Endodermal cell (in vitro differentiated cells): Measurements from ENCODE around the gene SZRD1. TPM values are rescaled to one million over a fixed set of nuclear protein-coding genes. Genes with fewer than 3 reads are reported as not detected.

Experiments
- DNase-seq: peaks from one replicate; pipeline ENCODE4 v3.0.0-alpha.2; 2017
- H3K27ac ChIP-seq: 2 replicates; pipeline ENCODE4 v1.5.1; 2013; ENCODE audit warnings: mild to moderate bottlenecking, low read depth, low read length, moderate library complexity
- H3K27me3 ChIP-seq: 2 replicates; pipeline ENCODE4 v1.6.1; 2013; ENCODE audit warnings: mild to moderate bottlenecking, low read length, moderate library complexity; ENCODE audit not compliant: insufficient read depth, control insufficient read depth, poor library complexity, severe bottlenecking
- H3K36me3 ChIP-seq: 2 replicates; pipeline ENCODE4 v1.7.0; 2013; ENCODE audit warnings: mild to moderate bottlenecking, low read length, moderate library complexity; ENCODE audit not compliant: control insufficient read depth, insufficient read depth
- H3K4me1 ChIP-seq: one replicate; pipeline ENCODE4 v1.7.0; 2013; ENCODE audit warnings: low read length; ENCODE audit not compliant: control insufficient read depth, insufficient read depth
- H3K4me3 ChIP-seq: 2 replicates; pipeline ENCODE4 v1.5.1; 2013; ENCODE audit warnings: mild to moderate bottlenecking, low read length, moderate library complexity
- H3K9ac ChIP-seq: 2 replicates; pipeline ENCODE4 v1.6.1; 2013; ENCODE audit warnings: mild to moderate bottlenecking, low read length, moderate library complexity; ENCODE audit not compliant: poor library complexity, severe bottlenecking; ENCODE audit errors: extremely low read depth
- H3K9me3 ChIP-seq: 2 replicates; pipeline ENCODE4 v1.6.1; 2013; ENCODE audit warnings: mild to moderate bottlenecking, low read length, moderate library complexity; ENCODE audit not compliant: control insufficient read depth
- H3K27ac Mint-ChIP-seq: 2 replicates; pipeline ENCODE4 v1.8.0; 2020; ENCODE audit warnings: mixed read lengths
- H3K27me3 Mint-ChIP-seq: 2 replicates; pipeline ENCODE4 v1.8.0; 2021; ENCODE audit warnings: mild to moderate bottlenecking, mixed read lengths; ENCODE audit not compliant: insufficient read depth
- H3K36me3 Mint-ChIP-seq: 2 replicates; pipeline ENCODE4 v1.8.0; 2020; ENCODE audit warnings: low read depth, mixed read lengths
- H3K4me1 Mint-ChIP-seq: 2 replicates; pipeline ENCODE4 v1.8.0; 2020; ENCODE audit warnings: mixed read lengths
- H3K4me3 Mint-ChIP-seq: 2 replicates; pipeline ENCODE4 v1.8.0; 2020; ENCODE audit warnings: mild to moderate bottlenecking, moderate library complexity, mixed read lengths
- H3K9me3 Mint-ChIP-seq: 2 replicates; pipeline ENCODE4 v1.8.0; 2020; ENCODE audit warnings: mild to moderate bottlenecking, mixed read lengths
- WGBS, 2 experiments: methylation state at CpG; one replicate each; pipeline versions ENCODE4 v1.1.5 to v1.1.7; 2013; ENCODE audit warnings: missing lambda C conversion rate in 2 of 2, mixed read lengths in 1 of 2; ENCODE audit not compliant: insufficient coverage in 1 of 2, insufficient read length in 1 of 2; 5-methylcytosine and 5-hydroxymethylcytosine counted together
- total RNA-seq, 2 donors: library from RNA; stranded (reverse); fragmentation: NEBNext Ultra II Directional in 1 of 2; extraction: Animal tissue kit (Norgen Biotek cat#: 25700) in 1 of 2; gene quantifications; 2 replicates in 1 of 2; 3 replicates in 1 of 2; pipeline ENCODE4 v1.2.1, GENCODE V29; 2021
- TF ChIP-seq, protein P1 (sequence below): fragments of 200-600 bp; sonication (generic); conservative IDR thresholded peaks from 2 replicates; pipeline ENCODE4 v1.5.0; 2021; ENCODE audit warnings: antibody characterized with exemption, mild to moderate bottlenecking

SZRD1 gene
- total RNA-seq, 2 donors from 2014 or later = 111 to 118 TPM

DNA sequence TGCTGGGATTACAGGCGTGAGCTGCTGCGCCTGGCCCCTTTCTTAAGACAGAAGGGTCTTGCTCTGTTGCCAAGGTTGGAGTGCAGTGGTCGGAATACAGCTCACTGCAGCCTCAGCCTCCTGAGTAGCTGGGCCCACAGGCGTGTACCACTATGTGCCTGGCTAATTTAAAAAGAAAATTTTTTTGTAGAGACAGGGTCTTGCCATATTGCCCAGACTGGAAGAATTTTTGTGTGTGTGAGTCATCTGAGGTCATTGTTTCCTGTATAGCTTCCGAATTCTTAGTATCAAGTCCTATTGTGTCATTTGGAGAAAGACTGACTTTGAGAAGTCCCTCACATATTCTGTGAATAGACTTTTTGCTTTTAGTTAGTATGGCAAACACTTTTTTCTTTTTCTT is 4.7 kb downstream of the SZRD1 start:
- peaks cover 35% of the 10 kb centered on the region for H3K4me1 Mint-ChIP-seq
- Histone ChIP-seq H3K36me3 (peaks cover 5% of the 10 kb centered on the region), H3K27ac (no peak overlapping the region)

DNA sequence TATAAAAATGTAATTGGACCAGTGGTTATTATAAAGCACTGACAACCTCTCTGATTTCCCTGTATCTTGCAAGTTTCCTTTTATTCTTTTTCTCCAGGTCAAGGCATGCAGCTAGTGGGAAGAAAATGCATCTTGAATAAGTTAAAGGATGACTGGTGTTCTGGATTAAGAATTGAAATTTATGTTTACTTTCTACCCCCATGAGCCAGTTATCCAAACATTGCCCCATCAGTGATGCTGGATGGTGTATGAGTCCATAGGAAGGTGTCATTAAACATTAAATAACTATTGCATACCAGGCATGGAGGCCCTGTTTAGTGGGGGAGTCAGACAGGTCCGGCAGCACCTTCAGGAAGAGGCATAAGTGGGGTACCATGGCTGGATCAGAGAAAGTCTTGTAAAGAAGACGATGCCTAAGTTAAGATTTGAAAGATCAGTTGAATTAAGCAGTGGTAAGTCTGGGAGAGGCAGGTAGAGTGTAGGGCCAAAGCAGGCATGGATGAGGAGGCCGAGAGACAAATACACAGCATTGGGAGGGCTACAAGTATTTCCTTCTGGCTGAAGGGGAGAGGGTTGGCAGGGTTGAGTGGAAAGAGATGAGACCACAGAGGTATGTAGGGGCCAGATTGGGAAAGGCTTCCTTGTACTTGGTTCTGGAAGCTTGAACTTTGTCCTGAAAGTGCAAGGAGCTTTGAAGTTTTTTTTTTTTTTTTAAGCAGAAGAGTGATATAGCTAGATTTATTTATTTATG is 5.7 kb downstream of the SZRD1 start:
- Histone ChIP-seq H3K4me1 (peaks cover 19% of the 10 kb centered on the region), H3K27me3 (no peaks in the 10 kb centered on the region), H3K9me3 (no peaks in the 10 kb centered on the region), H3K36me3 (peaks cover 5% of the 10 kb centered on the region), H3K4me3 (no peak overlapping the region), H3K27ac (no peak overlapping the region), H3K9ac (no peak overlapping the region)
- DNase-seq = no peak
- Mint-ChIP-seq H3K4me1 (peaks cover 44% of the 10 kb centered on the region), H3K27ac (no peak overlapping the region), H3K9me3 (no peaks in the 10 kb centered on the region), H3K27me3 (no peaks in the 10 kb centered on the region), H3K36me3 (peaks cover 20% of the 10 kb centered on the region), H3K4me3 (no peak overlapping the region)
- TF ChIP-seq, protein P1, sequence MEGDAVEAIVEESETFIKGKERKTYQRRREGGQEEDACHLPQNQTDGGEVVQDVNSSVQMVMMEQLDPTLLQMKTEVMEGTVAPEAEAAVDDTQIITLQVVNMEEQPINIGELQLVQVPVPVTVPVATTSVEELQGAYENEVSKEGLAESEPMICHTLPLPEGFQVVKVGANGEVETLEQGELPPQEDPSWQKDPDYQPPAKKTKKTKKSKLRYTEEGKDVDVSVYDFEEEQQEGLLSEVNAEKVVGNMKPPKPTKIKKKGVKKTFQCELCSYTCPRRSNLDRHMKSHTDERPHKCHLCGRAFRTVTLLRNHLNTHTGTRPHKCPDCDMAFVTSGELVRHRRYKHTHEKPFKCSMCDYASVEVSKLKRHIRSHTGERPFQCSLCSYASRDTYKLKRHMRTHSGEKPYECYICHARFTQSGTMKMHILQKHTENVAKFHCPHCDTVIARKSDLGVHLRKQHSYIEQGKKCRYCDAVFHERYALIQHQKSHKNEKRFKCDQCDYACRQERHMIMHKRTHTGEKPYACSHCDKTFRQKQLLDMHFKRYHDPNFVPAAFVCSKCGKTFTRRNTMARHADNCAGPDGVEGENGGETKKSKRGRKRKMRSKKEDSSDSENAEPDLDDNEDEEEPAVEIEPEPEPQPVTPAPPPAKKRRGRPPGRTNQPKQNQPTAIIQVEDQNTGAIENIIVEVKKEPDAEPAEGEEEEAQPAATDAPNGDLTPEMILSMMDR = no peak
- WGBS, 2 experiments = 94 to 95% methylated on average over 3 of the region's 3 CpGs

More for the DNA sequence above, 4.7 kb downstream of the SZRD1 start:
- Mint-ChIP-seq H3K9me3 (no peaks in the 10 kb centered on the region), H3K36me3 (peaks cover 20% of the 10 kb centered on the region), H3K4me3 (no peak overlapping the region), H3K27ac (no peak overlapping the region), H3K27me3 (no peaks in the 10 kb centered on the region)
- H3K9me3 ChIP-seq = no peaks in the 10 kb centered on the region
- TF ChIP-seq, protein P1 = no peak
- no peak overlapping the region for H3K9ac ChIP-seq
- 88 to 99% methylated on average over 4 to 5 of the region's 5 CpGs for WGBS, 2 experiments
- H3K4me3 ChIP-seq = no peak overlapping the region
- peaks cover 19% of the 10 kb centered on the region for H3K4me1 ChIP-seq
- no peaks in the 10 kb centered on the region for H3K27me3 ChIP-seq
- DNase-seq = no peak

DNA sequence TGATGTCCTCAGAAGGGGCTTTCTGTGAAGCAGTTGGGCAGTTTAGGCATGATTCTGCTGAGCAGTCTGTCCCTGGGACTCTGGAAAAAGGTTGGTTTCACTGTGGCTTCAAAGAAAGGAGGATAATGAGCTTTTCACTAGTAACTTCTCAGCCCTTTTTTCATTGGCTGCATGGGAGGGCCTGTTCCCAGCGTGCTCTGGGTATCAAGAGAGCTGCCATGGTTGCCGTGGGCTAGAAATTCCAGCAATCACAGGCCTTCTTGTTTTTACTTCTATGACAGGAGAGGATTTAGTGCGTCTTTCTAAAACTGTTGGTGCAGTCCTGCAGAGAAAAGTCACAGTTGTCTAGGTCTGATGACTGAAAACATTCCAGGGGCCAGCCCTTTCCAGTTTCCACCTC is 7.2 kb downstream of the SZRD1 start:
- Mint-ChIP-seq H3K27ac (peak overlapping the region; percentile 52), H3K9me3 (no peaks in the 10 kb centered on the region), H3K27me3 (no peaks in the 10 kb centered on the region), H3K36me3 (peaks cover 20% of the 10 kb centered on the region), H3K4me1 (peaks cover 33% of the 10 kb centered on the region), H3K4me3 (no peak overlapping the region)
- Histone ChIP-seq H3K4me1 (peaks cover 11% of the 10 kb centered on the region), H3K27me3 (no peaks in the 10 kb centered on the region), H3K36me3 (peaks cover 5% of the 10 kb centered on the region), H3K9ac (no peak overlapping the region), H3K27ac (no peak overlapping the region), H3K4me3 (no peak overlapping the region), H3K9me3 (no peaks in the 10 kb centered on the region)
- WGBS, 2 experiments = 80 to 96% methylated on average over 1 to 3 of the region's 3 CpGs
- TF ChIP-seq, protein P1 = no peak
- DNase-seq = no peak
